GM18498 (cell line): ENCODE measurements around the gene LDAH.

Source experiments
- ATAC-seq: cut with Tn5 transposase; IDR thresholded peaks from one replicate; pipeline ENCODE4 v1.9.1; 2021; ENCODE audit warnings: mild to moderate bottlenecking, moderate library complexity; ENCODE audit not compliant: unreplicated experiment

Gene LDAH

GRCh38 chr2:20641123-20641985 is 181.5 kb downstream of the LDAH start:
- no peak for ATAC-seq

GRCh38 chr2:20640411-20641122 is 182.3 kb downstream of the LDAH start:
- ATAC-seq = no peak

- ATAC-seq = no peak
These were observed 184.1 kb downstream of the LDAH start for GRCh38 chr2:20638646-20639430.

- no peak for ATAC-seq
These were observed 184.9 kb downstream of the LDAH start for GRCh38 chr2:20638014-20638413.

- no peak for ATAC-seq
These were observed 185.8 kb downstream of the LDAH start for GRCh38 chr2:20637147-20637546.

GRCh38 chr2:20635675-20636584 is 187.0 kb downstream of the LDAH start:
- ATAC-seq = peak; percentile 91

- no peak for ATAC-seq
These were observed 187.8 kb downstream of the LDAH start for GRCh38 chr2:20635113-20635510.

- no peak for ATAC-seq
These were observed 188.3 kb downstream of the LDAH start for GRCh38 chr2:20634507-20635112.
